ENCODE results near the gene NCBP2.

Gene NCBP2

DNA sequence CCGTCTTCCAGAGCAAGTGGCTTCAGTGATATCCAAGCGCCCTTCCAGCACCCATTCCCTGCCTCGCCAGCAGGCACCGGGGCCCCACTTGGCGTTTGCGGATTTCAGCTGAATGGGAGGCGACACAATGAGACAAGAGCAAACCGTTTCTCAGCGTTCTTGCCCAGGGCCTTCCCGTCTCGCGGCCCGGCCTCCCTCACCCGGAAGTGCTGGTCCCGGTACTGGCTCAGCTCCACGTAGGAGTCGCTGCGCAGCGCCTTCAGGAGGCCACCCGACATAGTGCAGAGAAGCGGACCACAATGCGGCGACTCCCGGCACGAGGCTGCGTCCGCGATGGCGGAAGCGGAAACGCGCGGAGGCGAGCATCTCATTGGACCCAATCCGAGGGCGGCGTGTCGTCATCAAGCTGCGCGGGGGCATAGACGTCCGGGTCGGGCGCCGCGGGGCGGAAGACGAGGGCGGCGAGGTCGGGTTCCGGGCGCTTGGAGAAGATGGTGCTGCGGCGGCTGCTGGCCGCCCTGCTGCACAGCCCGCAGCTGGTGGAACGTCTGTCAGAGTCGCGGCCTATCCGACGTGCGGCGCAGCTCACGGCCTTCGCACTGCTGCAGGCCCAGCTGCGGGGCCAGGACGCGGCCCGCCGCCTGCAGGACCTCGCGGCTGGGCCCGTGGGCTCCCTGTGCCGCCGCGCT, at the start of gene NCBP2:
Gene NCBP2, minus strand, starts transcription at position 303 of the 689 bp plus-strand sequence. Its CDS starts 25 bp downstream, at position 278.
- peak; percentile 99 for DNase-seq

DNA sequence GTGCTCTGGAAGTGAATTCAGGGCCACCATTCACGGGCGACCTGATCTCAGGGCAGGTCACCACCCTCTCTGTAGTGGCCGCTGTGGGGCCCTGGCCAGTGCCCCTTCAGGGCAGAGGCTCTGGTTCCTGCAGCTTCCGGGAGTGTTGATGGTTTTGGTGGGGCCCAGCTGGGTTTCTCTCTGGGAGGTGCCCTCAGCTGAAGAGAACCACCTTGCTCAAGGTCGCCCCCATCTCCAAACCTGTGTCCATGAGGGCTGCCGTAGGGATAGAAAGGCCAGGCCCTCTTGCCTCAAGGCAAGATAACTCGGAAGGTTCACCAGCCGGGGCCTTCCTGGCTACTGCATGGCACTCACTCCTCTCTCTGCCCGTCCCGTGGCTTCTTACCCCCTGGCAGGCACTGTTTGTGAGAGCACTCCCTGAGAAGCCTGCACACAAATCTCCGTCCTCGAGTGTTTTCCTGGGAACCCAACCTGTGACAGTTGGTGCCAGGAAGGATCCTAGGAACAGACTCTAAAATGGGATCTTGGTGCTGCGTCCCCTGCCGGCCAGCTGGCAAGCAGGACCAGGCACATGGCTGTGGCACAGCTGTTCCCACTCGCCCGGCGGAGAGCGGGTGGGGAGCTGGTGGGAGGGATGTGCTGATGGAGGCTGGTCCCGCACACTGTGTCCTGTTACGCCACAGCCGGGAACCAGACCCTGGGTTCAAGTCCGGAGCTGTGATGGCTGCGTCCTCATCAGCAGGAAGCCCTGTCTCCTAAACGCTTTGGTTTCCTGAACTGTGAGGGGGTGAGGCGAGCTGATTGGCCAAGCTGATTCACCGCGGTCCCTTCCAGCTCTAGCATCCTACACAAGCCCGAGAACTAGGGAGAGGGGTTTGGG, 49.5 kb upstream of the NCBP2 start:
- no peak for DNase-seq

DNA sequence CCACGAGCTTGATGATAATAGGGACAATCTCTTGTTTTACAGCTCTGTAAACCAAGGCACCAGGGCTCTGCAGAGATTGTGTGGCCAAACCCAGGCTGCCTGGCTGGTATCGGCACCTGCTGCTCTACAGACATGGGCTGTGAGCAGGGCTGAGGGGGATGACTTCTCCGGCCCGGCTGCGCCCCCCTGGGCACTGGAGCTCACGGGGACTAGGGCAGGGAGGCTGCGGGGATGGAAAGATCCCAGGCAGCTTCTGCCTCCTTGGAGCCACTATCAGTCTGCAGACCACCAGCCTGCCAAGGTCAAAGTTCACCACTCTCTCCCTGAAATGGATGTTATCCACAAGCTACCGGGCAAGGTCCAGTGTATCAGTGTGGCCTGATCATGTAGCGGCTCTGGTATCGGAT, 48.3 kb upstream of the NCBP2 start:
- DNase-seq: no peak

DNA sequence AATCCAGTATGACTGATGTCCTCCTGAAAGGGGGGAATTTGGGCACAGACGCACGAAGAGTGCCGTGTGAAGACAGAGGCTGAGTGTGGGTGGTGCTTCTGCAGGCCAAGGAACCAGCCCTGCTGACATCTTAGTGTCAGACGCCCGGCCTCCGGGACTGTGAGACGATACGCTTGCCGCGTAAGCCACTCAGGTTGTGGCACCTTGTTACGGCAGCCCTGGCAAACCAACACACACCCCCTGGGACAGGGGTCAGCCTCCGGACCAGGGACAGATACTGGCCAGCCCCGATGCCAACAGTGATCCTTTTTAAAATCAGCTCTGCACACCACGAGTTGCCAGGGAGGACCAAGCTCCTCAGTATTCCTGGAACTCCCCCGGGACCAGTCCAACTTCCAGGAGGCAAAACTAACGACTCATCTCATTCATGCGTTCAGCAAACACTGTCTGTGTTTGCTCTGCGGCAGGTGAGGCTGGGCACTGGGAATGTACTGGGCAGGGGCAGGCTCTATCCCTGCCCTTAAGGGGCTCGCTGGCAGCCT, 47.5 kb upstream of the NCBP2 start:
- DNase-seq: no peak

DNA sequence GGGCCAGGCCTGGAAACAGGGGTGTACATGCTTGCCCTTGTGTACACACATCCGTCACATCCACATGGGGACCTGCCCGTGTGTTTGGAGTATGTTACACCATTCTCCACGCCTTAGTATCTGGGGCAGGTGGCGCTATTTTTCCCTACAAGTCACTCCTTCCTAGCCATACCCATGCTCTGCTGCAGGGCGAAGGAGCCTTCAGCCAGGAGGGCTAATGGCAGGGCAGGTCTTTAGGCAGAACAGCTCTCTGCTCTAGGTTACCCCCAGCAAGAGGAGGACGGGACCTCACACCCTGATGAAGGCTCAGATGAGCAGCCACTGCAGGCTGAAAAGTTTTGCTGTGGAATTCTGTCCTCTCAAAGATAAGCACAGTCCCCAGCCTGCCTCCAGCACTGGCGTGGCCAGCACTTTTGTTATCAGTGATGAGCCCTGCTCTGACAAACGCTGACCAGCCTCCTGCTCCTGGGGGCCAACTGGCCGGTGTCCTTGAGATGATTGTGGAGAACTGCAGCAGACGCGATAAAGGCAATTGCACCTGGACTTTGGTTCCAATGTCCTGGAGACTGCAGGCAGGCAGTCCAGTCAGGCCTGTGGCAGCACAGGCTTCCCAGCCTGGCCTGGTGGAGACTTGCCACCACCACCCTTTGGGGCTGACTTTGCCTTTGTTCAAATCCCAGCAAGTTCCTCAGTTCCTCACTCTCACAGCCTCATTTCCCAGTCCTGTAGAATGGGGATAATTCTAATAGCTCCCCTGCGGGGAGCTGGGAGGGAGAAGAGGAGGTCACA, 46.1 kb upstream of the NCBP2 start:
- no peak for DNase-seq

DNA sequence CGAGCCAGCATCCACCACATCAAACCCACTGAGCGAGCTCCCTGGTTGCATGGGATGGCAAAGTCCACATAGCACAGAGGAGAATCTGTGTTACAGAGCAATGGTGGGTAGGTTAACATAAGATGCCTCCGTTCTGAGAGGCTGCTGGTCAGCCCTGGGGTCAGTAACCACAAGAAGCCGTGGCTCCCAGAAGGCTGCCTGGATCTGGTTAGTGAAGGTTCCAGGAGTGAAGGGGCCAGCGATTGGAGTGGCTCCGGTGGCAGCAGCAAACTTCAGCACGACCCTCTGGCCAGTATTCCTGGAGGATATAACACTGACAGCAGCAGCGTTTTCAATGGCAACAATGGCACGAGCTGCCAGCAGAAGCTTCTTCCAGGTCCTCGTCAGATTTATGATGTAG, 44.7 kb upstream of the NCBP2 start:
- DNase-seq: no peak

DNA sequence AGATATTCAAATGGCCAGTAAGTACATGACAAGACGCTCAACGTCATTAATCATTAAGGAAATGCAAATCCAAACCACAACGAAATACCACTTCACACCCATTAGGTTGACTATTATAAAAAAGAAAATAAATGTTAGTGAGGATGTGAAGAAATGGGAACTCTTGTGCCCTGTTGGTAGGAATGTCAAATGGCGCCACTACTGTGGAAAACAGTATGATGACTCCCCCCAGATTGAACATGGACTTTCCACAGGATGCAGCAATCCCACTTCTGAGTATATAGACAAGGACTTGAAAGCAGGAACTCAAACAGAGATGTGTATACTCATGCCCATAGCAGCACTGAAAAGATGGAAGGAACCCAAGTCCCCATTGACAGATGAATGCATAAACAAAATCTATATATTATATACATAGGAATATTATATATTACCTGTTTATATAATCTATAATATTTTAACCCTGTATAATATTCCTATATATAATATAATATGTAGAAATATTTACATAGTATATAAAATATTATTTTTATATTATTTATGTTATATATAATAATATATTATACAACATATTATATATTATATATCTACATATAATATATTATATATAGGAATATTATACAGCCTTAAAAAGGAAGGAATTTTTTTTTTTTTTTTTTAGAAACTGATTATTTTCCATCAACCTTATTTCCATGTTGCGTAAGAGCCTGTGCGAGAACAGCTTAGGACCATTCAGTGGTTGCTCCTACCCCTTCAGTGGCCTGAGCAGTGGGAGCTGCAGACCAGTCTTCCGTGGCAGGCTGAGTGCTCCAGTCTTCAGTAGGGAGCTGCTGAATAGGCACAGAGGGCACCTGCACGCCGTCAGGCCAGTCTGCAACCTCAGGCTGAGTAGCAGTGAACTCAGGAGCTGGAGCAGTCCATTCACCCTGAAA, 43.9 kb upstream of the NCBP2 start:
- no peak for DNase-seq

DNA sequence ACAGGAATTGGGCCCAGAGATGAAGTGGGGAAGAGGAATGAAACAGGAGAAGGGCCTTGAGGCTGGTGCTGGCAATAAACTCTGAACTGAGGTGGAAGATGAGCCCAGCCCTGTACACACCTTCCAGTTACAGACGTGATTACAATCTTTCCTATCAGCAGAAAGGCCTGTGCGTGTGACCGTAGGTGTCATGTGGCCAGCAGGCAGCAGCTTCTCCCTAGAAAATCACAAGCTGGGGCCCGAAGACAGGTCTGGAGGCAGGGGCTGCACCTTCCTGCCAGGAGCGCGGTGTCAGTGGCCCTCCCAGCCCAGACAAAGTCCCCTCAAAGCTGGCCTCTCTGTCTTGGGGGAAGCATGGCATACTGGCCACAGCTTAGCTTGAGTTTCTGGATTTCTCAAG, 43.0 kb upstream of the NCBP2 start:
- no peak for DNase-seq

DNA sequence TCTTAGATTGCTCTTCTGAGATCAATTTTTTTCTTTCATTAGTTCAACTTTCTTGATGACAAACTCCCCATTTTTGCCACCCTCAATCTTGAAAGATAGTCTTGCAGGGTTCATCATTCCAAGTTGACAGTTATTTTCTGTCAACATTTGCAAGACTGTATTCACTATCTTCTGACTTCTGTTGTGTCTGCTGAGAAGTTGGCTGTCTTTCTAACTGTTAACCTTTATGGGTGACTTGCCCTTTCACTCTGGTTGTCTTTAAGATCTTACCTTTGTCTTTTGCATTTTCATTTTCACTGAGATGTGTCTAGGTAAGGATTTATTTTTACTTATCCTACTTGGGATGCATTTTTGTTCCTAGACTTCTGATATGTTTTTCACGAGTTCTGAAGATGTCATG, 40.9 kb upstream of the NCBP2 start:
- DNase-seq: no peak

DNA sequence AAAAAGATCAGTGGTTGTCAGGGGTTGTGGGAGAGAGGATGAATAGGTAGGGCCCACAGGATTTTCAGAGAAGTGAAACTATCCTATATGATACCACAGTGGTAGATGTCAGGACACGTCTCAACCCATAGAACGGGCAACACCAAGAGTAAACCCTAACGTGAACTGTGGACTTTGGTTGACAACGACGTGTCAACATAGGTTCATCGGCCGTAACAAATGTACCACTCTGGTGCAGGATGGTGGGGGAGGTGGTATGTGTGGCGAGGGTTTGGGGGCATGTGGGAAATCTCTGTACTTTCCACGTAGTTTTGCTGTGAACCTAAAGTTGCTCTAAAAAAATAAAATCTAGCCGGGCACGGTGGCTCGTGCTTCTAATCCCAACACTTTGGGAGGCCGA, 39.3 kb upstream of the NCBP2 start:
- no peak for DNase-seq

DNA sequence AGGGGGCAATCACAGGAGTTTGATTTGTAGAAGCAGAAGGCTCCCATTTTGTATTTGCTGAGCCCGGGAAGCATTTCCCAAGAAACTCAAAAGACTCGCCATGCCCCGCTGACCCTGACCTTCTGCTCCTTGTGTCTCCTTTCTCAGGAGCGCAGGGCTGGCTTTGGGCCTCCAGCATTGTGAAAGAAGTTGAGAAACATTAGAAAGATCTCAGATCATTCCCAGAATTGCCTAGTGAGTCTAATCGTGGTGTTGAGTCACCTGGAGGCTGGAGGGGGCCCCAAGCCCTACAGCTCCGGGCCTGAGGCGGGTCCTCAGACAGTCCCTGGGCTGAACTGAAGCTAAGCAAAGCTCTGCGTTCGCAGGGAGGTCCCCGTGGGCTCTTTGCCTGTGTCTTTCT, 37.2 kb upstream of the NCBP2 start:
- DNase-seq: no peak

DNA sequence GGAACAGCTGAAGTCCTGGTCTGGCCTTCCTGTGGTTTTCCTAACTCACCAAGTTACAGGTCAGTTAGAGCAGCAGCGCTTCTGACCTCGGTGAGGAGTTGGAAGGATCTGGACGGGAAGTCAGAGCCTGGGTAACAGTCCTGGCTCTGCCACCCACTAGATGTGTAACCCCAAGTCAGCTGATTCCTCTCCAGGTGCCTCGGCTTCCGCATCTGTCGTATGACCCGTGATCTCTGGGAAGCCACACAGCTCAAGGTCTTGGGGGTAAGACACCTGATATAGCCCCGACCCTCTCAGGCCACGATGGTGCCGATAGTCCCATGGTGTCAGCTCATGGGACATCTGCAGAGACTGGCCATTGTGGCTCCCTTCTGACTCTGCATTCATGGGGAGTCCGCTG, 34.6 kb upstream of the NCBP2 start:
- no peak for DNase-seq

DNA sequence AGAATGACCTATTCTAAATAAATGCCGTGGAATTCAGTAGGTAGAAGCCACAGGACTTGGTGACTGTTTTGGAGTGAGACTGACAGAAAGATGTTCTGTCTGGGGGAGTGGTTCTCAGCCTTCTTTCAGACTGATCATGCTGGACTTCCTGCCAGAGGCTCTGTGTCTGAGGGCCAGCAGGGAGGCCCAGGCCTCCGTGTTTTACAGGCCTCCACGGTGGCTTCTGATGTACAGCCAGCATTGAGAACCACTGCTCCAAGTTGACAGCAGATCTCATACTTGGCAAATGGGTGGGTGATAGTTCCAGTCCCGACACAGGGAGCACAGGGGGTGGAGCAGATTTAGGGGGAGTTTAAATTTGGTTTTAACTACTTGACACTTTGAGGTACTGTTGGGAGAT, 33.0 kb upstream of the NCBP2 start:
- DNase-seq: no peak

DNA sequence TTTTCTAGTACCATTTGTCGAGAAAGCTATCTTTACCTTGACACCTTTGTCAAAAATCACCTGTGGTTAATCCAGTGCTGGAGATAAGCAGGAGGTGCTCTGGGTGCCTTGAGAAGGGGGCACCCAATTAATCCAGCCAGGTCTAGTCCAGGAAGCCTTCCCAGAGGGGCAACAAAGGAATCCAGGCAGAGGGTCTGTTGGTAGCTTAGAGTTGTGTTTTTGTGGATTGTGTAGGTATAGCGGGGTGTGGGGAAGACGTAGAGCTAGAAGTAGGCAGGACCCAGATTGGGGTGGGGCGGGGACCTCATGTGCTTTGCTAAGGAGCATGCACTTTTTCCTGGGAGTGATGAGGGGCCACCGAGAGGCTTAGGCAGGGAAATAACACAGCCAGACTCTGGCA, 32.3 kb upstream of the NCBP2 start:
- DNase-seq: no peak

DNA sequence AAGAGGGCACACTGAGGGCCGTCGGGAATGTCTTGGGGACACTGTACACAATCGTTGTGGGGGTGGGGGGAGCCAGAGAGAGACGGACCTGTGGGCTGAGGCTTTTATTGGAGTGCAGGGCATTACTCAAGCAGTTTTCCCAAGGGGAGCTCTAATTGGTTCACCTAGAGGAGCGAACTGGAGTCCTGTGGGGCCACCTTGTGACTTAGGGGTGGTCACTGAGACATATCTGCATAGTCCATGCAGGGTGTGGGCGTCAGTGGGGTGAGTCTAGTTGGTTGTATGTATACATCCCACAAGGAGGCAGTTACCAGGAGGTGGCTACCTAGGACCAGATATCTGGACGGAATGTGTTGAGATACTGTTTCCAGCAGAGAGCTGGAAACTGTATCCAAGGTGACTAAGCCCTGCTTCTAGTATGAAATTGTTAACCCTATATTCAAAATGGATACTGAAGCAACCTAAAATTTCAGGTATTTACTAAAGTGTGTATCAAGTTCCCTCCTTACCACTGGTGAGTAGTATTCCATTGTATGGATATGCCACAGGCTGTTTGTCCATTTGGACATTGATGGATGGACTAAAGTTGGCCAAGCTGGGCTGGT, 28.9 kb upstream of the NCBP2 start:
- DNase-seq: no peak

DNA sequence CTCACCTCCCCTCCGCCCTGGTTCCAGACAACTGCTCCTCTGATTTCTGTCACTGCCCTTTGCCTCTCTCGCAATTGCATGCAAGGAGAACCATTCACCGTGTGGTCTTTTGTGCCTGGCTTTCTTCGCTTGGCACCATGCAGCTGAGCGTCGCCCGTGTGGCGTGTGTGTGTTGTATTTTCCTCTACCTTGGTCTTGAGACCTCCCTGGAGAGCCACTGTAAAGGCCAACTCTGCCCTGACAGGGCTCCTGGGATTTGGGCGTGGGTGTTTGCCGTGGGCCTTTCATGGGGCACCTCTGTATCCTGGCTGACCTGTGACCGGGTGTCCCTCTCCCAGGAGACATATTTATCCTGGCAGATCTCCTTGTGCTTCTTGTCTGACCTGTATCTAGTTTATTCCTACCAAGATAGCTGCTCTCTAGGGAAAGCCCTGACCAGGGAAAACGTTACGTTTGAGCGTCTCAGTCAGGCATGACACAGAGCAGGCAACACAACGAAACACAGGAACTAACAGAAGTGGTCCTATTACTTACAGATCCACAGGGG, 28.3 kb upstream of the NCBP2 start:
- no peak for DNase-seq

DNA sequence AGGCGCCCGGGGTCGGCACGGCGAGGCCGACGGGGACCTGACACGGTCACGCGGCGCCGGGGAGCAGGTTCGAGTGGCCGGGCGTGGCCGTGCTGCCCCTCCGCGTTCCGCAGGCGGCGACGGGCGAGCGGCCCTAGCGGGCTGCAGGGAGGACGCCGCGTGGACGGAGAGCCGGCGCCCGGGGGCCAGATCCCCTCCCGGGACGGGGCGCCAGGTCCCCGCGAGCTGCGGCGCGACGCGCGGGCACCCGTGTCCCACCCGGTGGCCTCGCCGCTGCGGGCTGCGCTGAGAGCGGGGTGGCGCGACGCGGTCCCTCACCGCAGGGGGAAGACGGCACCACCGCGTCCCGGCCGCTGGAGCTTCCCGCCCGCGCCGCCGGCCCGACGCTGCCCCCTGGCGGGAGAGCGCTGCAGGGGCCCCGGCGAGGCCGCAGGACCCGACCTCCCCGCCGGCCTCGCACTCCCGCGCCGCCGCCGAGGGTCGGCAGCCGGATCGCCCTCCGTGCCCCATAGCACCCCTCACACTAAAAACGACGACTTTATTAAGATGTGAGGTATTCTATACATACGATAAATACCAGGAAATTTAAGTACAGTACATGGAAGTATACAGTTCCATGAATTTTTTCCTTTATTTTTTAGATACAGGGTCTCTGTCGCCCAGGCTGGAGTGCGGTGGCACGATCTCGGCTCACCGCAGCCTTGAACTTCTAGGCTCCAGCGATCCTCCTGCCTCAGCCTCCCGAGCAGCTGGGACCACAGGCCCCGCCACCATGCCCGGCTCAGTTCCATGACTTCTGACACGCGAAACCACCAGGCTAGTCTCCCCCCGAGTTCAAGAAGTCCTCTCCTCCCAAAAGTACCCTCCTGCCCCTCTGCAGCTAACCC, 27.6 kb upstream of the NCBP2 start:
- DNase-seq: peak; percentile 55

DNA sequence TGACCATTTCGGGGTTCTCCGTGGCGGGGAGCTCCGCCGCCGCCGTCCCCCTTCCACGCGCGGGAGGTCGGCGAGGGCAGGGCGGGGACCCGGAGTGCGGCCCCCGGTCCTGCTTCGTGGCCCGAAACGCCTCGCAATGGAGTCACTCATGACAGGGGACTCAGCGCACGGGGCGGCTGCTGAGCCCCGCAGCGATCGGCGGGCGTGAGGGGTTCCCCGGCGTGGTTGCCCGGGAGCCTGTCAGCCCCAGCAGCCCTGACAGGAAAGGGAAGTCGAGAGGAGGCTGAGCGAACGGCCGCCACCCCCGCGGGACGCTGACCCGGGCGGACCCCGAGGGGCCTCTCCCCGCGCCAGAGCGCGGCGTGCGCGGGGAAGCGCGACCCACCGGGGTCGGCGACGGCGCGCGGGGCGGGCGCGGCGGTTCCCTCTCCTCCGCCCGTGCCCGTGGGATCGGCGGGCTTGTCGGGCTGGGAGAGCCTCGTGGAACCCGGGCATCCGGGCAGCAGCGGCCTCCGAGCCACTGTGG, 26.9 kb upstream of the NCBP2 start:
- DNase-seq: peak; percentile 23

DNA sequence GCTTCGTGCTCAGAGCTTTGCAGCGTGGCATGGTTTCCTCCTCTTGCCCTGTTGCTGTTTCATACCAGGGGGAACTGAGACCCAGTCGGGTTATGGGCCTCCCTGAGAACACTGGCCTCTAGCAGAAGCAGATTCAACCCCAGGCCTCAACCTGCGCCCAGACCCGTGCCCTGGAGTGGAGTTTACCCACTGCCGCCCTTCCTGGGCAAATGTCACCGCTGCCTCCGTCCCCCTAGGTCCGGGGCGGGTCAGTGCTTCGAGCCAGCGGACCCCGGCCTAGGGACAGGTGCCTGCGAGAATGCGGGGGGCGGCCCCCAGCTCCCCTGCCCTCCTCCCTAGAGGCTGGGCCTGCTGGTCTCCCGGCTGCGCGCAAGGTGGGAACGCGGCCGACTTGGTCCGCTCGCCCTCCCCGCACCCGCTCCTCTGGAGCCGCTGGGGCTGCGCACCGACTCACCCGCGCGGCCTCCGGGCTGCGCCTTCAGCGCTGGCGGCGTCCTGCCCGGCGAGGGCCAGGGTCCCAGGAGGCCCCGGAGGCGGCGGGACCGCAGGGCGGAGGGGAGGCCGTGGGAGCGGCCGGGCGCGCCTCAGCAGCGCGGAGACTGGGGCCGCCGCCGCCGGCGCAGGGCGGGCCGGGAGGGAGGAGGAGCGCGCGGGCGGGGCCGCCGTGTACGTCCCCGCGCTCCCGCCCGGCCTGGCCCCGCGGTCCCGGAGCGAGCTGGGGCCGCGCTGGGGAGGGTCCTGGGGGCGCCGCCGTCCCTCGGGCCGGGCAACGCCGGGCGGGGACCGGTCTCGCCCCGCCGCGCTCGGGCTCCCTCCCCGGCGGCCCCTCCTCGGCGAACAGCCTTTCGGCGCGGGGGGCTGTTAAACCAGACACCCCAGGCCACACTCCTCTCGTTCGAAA, 26.2 kb upstream of the NCBP2 start, which contains the start of gene PIGZ:
Gene PIGZ, minus strand, starts transcription at position 601 of the 901 bp plus-strand sequence. CDS start 16,802 bp downstream, outside the sequence.
- no peak for DNase-seq

Data from activated gamma-delta T cell treated with Interleukin-2 at 50 U/mL for 16 hours (primary cell).